Epithelial cell of proximal tubule (primary cell): ENCODE data around the gene ITPKB. TPM values are rescaled to one million over a fixed set of nuclear protein-coding genes. Genes with fewer than 3 reads are reported as not detected.

Experiments
- DNase-seq: peaks from one replicate; pipeline ENCODE4 v3.0.0-alpha.2; 2011; ENCODE audit warnings: low read depth
- H3K4me3 ChIP-seq: 2 replicates; pipeline ENCODE4 v1.5.1; 2011; ENCODE audit warnings: low read depth, mild to moderate bottlenecking, low read length
- total RNA-seq: library from RNA; depleted of rRNA; stranded (reverse); fragments of >200 nt; gene quantifications from 2 replicates; pipeline ENCODE4 v1.2.3, GENCODE V29; 2015
- TF ChIP-seq, protein P1 (sequence below): conservative IDR thresholded peaks from 2 replicates; pipeline ENCODE4 v1.5.1; 2012; ENCODE audit warnings: low read depth, mild to moderate bottlenecking, low read length

ITPKB gene
- total RNA-seq, 1 donor from 2014 or later = 5.1 TPM

DNA sequence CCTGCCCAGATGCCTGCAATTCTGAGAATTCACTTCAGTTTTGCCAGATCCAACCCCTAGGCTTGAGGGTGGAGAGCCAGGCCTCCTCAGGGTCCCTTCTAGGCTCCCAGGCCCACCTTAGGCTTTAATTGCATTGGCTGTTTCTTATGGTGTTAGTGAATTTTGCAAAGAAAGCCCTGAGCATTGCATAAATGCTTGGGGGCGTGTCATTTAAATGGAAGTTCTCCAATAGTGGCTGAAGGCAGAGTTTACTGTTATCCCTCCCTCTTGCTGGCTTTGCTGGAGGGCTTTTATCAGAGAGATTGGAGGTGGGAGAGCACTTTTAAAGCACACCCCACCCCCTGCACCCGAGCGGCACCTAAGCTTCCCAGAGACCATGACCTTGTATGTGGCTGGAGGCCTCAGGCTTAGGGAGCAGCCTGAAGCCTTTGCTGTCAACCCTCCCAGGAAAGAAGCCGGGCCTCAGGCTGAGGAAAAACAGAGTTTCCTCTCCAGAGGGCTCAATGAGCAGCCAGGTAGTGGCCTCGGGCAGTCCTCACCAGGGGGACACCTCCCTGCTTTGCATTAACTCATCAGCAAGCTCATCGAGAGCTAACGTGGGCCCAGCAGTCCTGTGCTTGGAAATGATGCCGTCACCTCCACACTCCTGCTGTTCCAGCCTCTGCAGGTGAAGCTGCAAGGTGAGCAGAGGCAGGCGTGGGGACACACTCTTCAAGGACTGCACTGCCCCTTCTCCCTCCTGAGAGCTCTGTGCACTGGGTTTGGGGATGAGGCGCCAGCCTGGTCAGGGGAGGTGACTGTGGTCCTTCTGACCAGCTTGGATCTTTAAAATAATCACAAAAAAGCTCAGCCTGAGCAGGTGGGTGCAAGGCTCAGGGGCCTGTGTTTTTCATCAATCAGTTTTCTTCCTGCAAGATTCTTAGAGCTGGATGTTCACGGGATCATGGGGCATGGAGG is 132.5 kb downstream of the ITPKB start:
- no peak for DNase-seq
- no peak overlapping the region for H3K4me3 ChIP-seq
- TF ChIP-seq, protein P1, sequence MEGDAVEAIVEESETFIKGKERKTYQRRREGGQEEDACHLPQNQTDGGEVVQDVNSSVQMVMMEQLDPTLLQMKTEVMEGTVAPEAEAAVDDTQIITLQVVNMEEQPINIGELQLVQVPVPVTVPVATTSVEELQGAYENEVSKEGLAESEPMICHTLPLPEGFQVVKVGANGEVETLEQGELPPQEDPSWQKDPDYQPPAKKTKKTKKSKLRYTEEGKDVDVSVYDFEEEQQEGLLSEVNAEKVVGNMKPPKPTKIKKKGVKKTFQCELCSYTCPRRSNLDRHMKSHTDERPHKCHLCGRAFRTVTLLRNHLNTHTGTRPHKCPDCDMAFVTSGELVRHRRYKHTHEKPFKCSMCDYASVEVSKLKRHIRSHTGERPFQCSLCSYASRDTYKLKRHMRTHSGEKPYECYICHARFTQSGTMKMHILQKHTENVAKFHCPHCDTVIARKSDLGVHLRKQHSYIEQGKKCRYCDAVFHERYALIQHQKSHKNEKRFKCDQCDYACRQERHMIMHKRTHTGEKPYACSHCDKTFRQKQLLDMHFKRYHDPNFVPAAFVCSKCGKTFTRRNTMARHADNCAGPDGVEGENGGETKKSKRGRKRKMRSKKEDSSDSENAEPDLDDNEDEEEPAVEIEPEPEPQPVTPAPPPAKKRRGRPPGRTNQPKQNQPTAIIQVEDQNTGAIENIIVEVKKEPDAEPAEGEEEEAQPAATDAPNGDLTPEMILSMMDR = no peak

- no peak for DNase-seq
- TF ChIP-seq, protein P1 = no peak
- H3K4me3 ChIP-seq = no peak overlapping the region
Observed at GRCh38 chr1:226605318-226605950, 133.6 kb downstream of the ITPKB start.

- no peak overlapping the region for H3K4me3 ChIP-seq
- no peak for DNase-seq
- TF ChIP-seq, protein P1 = no peak
Observed at GRCh38 chr1:226604560-226605317, 134.3 kb downstream of the ITPKB start.

- TF ChIP-seq, protein P1 = no peak
- H3K4me3 ChIP-seq = no peak overlapping the region
- no peak for DNase-seq
Observed at GRCh38 chr1:226603858-226604559, 135.1 kb downstream of the ITPKB start.

DNA sequence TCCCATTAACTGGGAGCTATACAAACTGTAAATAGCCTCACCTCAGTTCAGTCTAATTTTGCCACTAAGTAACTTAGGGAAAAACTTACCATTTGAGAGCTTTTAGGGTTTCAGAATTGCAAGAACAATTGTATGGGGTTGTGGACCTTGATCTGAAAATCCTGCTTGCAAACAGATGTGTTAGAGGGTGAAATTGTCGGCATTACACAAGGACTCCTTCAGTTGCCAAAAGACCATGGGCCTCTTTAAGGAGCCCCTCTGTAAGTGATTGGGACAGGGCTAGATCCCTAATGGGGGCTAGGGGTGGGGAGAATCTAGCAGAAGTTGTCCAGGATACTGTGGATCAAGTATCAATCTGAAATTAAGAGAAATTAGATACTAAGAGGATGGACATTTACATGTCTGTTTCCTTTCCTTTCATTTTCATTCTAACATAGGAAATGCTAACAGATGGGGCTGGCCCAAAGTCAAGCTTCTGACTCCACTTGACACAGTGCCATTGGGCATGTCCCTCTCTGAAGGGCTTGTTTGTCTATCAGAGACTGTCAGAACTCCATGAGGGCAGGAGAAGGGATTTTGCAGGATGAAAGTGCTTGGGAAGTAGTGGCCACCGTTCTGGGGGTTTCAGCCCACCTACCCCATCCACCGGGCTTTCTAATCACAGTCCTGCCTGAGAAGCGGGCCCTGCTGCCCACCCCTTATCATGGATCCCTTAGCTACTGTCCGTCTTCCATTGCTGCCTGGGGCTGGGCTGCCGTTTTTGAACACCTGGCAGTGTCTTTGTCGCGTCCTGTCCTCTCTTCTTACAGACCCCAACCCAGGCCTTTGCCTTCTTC is 135.8 kb downstream of the ITPKB start:
- DNase-seq = no peak
- TF ChIP-seq, protein P1 = no peak
- H3K4me3 ChIP-seq = no peak overlapping the region
